Natural killer cell (primary cell): Measurements from ENCODE around the gene DAPK2. TPM values are rescaled to one million over a fixed set of nuclear protein-coding genes. Genes with fewer than 3 reads are reported as not detected.

ENCODE experiments used
- ATAC-seq, 3 donors: fragments of 150-1000 bp in 2 of 3; fragments of 200-7000 bp in 1 of 3; cut with Tn5 transposase; 1 replicate in 1 of 3; 2 replicates in 2 of 3; pipeline ENCODE4 v1.10.0; 2021; ENCODE audit warnings: mild to moderate bottlenecking in 2 of 3, moderate library complexity in 2 of 3
- DNase-seq, 2 donors: peaks; one replicate each; pipeline versions ENCODE4 v3.0.0 to v3.0.0-alpha.2; 2013 to 2021; ENCODE audit warnings: mixed read lengths in 1 of 2
- H3K27ac ChIP-seq: one replicate; pipeline ENCODE4 v1.5.1; 2013; ENCODE audit warnings: mild to moderate bottlenecking, low read length
- H3K27me3 ChIP-seq: one replicate; pipeline ENCODE4 v1.6.1; 2013; ENCODE audit warnings: low read length; ENCODE audit not compliant: control insufficient read depth, insufficient read depth
- H3K36me3 ChIP-seq: one replicate; pipeline ENCODE4 v1.6.1; 2013; ENCODE audit warnings: low read length; ENCODE audit not compliant: control insufficient read depth, insufficient read depth
- H3K4me1 ChIP-seq: one replicate; pipeline ENCODE4 v1.6.1; 2013; ENCODE audit warnings: low read length; ENCODE audit not compliant: control insufficient read depth, insufficient read depth
- H3K4me3 ChIP-seq: one replicate; pipeline ENCODE4 v1.5.1; 2013; ENCODE audit warnings: low read length
- H3K9me3 ChIP-seq: one replicate; pipeline ENCODE4 v1.6.1; 2013; ENCODE audit warnings: low read length; ENCODE audit not compliant: control insufficient read depth, insufficient read depth
- H3K27ac Mint-ChIP-seq, 2 donors: one replicate each; pipeline ENCODE4 v1.8.0; 2022; ENCODE audit warnings: mild to moderate bottlenecking in 2 of 2, mixed read lengths in 2 of 2, moderate library complexity in 1 of 2
- H3K27me3 Mint-ChIP-seq, 2 donors: one replicate each; pipeline ENCODE4 v1.8.0; 2022; ENCODE audit warnings: low read depth in 2 of 2, mixed read lengths in 2 of 2
- H3K36me3 Mint-ChIP-seq: one replicate; pipeline ENCODE4 v1.8.0; 2022; ENCODE audit warnings: mixed read lengths
- H3K4me1 Mint-ChIP-seq, 2 donors: one replicate each; pipeline ENCODE4 v1.8.0; 2022; ENCODE audit warnings: mixed read lengths in 2 of 2
- H3K4me3 Mint-ChIP-seq: one replicate; pipeline ENCODE4 v1.8.0; 2022; ENCODE audit warnings: mild to moderate bottlenecking, moderate library complexity, mixed read lengths
- H3K9me3 Mint-ChIP-seq, 2 donors: one replicate each; pipeline ENCODE4 v1.8.0; 2022; ENCODE audit warnings: mixed read lengths in 2 of 2
- WGBS: methylation state at CpG from one replicate; pipeline ENCODE4 v1.1.7; 2013; ENCODE audit warnings: missing lambda C conversion rate; ENCODE audit not compliant: insufficient coverage; 5-methylcytosine and 5-hydroxymethylcytosine counted together
- intact Hi-C: fragments of 100-400 bp; cut with micrococcal nuclease; formaldehyde crosslinking; loops from one replicate; pipeline ENCODE4 v1.14.2; 2022
- total RNA-seq, 4 donors: library from RNA; stranded (reverse); fragments of 120-200 nt in 1 of 4; gene quantifications; one replicate each; pipeline versions ENCODE4 v1.2.3 to v1.2.4, GENCODE V29; 2013 to 2022
- TF ChIP-seq, protein P1 (sequence below): fragments of 200-600 bp; IDR thresholded peaks from one replicate; pipeline ENCODE4 v1.8.0; 2022; ENCODE audit warnings: antibody characterized with exemption

DAPK2 gene
- total RNA-seq, 3 donors from 2014 or later (not counting 1 experiment from before 2014, with no cell fraction given), result 3.7 to 25.3 (median 6.0) TPM

- no peak overlapping the region for H3K27ac ChIP-seq
- no peak overlapping the region for H3K4me3 ChIP-seq
- TF ChIP-seq, protein P1, sequence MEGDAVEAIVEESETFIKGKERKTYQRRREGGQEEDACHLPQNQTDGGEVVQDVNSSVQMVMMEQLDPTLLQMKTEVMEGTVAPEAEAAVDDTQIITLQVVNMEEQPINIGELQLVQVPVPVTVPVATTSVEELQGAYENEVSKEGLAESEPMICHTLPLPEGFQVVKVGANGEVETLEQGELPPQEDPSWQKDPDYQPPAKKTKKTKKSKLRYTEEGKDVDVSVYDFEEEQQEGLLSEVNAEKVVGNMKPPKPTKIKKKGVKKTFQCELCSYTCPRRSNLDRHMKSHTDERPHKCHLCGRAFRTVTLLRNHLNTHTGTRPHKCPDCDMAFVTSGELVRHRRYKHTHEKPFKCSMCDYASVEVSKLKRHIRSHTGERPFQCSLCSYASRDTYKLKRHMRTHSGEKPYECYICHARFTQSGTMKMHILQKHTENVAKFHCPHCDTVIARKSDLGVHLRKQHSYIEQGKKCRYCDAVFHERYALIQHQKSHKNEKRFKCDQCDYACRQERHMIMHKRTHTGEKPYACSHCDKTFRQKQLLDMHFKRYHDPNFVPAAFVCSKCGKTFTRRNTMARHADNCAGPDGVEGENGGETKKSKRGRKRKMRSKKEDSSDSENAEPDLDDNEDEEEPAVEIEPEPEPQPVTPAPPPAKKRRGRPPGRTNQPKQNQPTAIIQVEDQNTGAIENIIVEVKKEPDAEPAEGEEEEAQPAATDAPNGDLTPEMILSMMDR, result no peak
- Mint-ChIP-seq H3K36me3 (no peaks in the 10 kb centered on the region), H3K27ac (peak overlapping the region; percentile 77 to 80), H3K4me1 (peaks cover 77 to 79% of the 10 kb centered on the region in 2 donors), H3K4me3 (peak overlapping the region; percentile 78), H3K27me3 (no peaks in the 10 kb centered on the region), H3K9me3 (no peaks in the 10 kb centered on the region)
- intact Hi-C loops, result loop anchor here (2.0 to 10.0 kb wide), 4 partner anchors 61 to 699 kb away; partner anchors contain the start of genes DAPK2 and HERC1
- ATAC-seq (no peak), DNase-seq (no peak)
- H3K9me3 ChIP-seq, result no peaks in the 10 kb centered on the region
- WGBS, result 95% methylated on average over 12 of the region's 12 CpGs
- H3K36me3 ChIP-seq, result no peaks in the 10 kb centered on the region
- no peaks in the 10 kb centered on the region for H3K27me3 ChIP-seq
- peaks cover 86% of the 10 kb centered on the region for H3K4me1 ChIP-seq
Observed at GRCh38 chr15:63893866-63894661, 152.2 kb downstream of the DAPK2 start.

- no peaks in the 10 kb centered on the region for H3K9me3 ChIP-seq
- peak; percentile 73 to 84 for DNase-seq
- intact Hi-C loops, result loop anchor here (1.0 to 10.0 kb wide), 5 partner anchors 60 to 698 kb away; partner anchors contain the start of genes DAPK2 and HERC1
- Mint-ChIP-seq H3K4me1 (peaks cover 66 to 67% of the 10 kb centered on the region in 2 donors), H3K27ac (peak overlapping the region; percentile 77 to 80), H3K9me3 (no peaks in the 10 kb centered on the region), H3K4me3 (peak overlapping the region; percentile 78), H3K27me3 (no peaks in the 10 kb centered on the region), H3K36me3 (no peaks in the 10 kb centered on the region)
- peak; percentile 61 to 83 (median 79) for ATAC-seq
- no peaks in the 10 kb centered on the region for H3K27me3 ChIP-seq
- H3K36me3 ChIP-seq, result no peaks in the 10 kb centered on the region
- peaks cover 75% of the 10 kb centered on the region for H3K4me1 ChIP-seq
- H3K27ac ChIP-seq, result peak overlapping the region; percentile 3
- 9% methylated on average over 10 of the region's 11 CpGs for WGBS
- TF ChIP-seq, protein P1, result no peak
- H3K4me3 ChIP-seq, result no peak overlapping the region
Observed at GRCh38 chr15:63892794-63893441, 153.4 kb downstream of the DAPK2 start.

DNA sequence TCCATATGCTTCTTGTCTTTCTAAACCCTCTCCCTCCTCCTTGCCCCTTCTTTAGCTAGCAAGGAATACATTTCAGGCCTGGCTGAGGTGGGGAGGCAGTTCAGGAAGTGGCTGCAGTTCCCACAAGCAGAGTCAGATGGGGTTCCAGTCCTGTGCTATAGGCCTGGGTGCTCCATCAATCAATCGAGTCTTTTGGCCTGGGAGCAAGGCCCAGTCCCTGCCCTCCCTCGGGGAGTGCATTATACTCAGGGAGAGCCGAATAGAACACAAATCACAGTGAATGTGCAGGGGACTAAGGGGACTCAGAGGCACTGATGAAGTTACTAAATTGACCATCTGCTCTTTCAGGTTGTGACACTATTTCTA lies 154.5 kb downstream of the DAPK2 start:
- ATAC-seq (no peak), DNase-seq (peak in 1 of 2 donors; percentile 25)
- no peak overlapping the region for H3K4me3 ChIP-seq
- Mint-ChIP-seq H3K27me3 (no peaks in the 10 kb centered on the region), H3K4me1 (peaks cover 54 to 61% of the 10 kb centered on the region in 2 donors), H3K4me3 (peak overlapping the region; percentile 72), H3K27ac (peak overlapping the region; percentile 77 to 80), H3K9me3 (no peaks in the 10 kb centered on the region), H3K36me3 (no peaks in the 10 kb centered on the region)
- H3K27ac ChIP-seq, result no peak overlapping the region
- no peaks in the 10 kb centered on the region for H3K36me3 ChIP-seq
- TF ChIP-seq, protein P1, result no peak
- WGBS, result 39% methylated on average over 3 of the region's 3 CpGs
- H3K27me3 ChIP-seq, result no peaks in the 10 kb centered on the region
- peaks cover 63% of the 10 kb centered on the region for H3K4me1 ChIP-seq
- intact Hi-C loops, result loop anchor here (1.0 to 10.0 kb wide), 7 partner anchors 59 to 697 kb away; partner anchors contain the start of genes DAPK2 and HERC1
- H3K9me3 ChIP-seq, result no peaks in the 10 kb centered on the region
